Upper lobe of left lung (tissue), 6 donors: Measurements from ENCODE around the gene OR2W3. TPM values are rescaled to one million over a fixed set of nuclear protein-coding genes. Genes with fewer than 3 reads are reported as not detected.

ENCODE experiments used
- ATAC-seq, 2 donors: fragments of 200-7000 bp; cut with Tn5 transposase; one replicate each; pipeline ENCODE4 v1.9.1; 2022; ENCODE audit warnings: mild to moderate bottlenecking in 2 of 2, moderate library complexity in 2 of 2; ENCODE audit not compliant: low FRiP score in 2 of 2
- DNase-seq, 2 donors: peaks; one replicate each; pipeline ENCODE4 v3.0.0-alpha.2; 2019 to 2020
- H3K27ac ChIP-seq, 4 donors: fragments of 200-600 bp; sonication (generic); one replicate each; pipeline ENCODE4 v1.5.1; 2016 to 2019
- H3K27me3 ChIP-seq, 4 donors: fragments of 200-600 bp; sonication (generic); one replicate each; pipeline ENCODE4 v1.5.1; 2017 to 2019
- H3K36me3 ChIP-seq, 4 donors: fragments of 200-600 bp; sonication (generic); one replicate each; pipeline ENCODE4 v1.5.1; 2016 to 2019
- H3K4me1 ChIP-seq, 4 donors: fragments of 200-600 bp; sonication (generic); one replicate each; pipeline ENCODE4 v1.5.1; 2018 to 2019
- H3K4me3 ChIP-seq, 4 donors: fragments of 200-600 bp; sonication (generic); one replicate each; pipeline ENCODE4 v1.5.1; 2017 to 2019; ENCODE audit warnings: mild to moderate bottlenecking in 2 of 4, moderate library complexity in 1 of 4
- H3K9me3 ChIP-seq, 4 donors: fragments of 200-600 bp; sonication (generic); one replicate each; pipeline ENCODE4 v1.5.1; 2018 to 2019
- EP300 ChIP-seq, 4 donors: sonication (generic); formaldehyde crosslinking; IDR thresholded peaks; one replicate each; pipeline ENCODE4 v1.5.1; 2017; ENCODE audit warnings: antibody characterized with exemption in 4 of 4, control low read depth in 2 of 4
- POLR2A ChIP-seq, 4 donors: fragments of 450-650 bp; IDR thresholded peaks; one replicate each; pipeline ENCODE4 v1.5.1; 2016 to 2017; ENCODE audit warnings: antibody characterized with exemption in 4 of 4, mild to moderate bottlenecking in 2 of 4
- POLR2AphosphoS5 ChIP-seq, 2 donors: sonication (generic); formaldehyde crosslinking; IDR thresholded peaks; one replicate each; pipeline ENCODE4 v1.5.1; 2017; ENCODE audit warnings: antibody characterized with exemption in 2 of 2
- WGBS, 2 donors: methylation state at CpG; one replicate each; pipeline ENCODE4 v1.1.5; 2017 to 2018; 5-methylcytosine and 5-hydroxymethylcytosine counted together
- total RNA-seq, 6 donors: library from RNA; depleted of rRNA in 4 of 6; stranded (reverse); fragments of >200 nt in 4 of 6; gene quantifications; one replicate each; pipeline versions ENCODE4 v1.1.0 to v1.2.1, GENCODE V29; 2016 to 2021
- TF ChIP-seq, protein P1 (sequence below), 6 experiments: fragments of 450-650 bp in 4 of 6; fragments of 200-600 bp in 2 of 6; sonication (generic) in 2 of 6; IDR thresholded peaks; one replicate each; pipeline ENCODE4 v1.5.1; 2016 to 2019; ENCODE audit warnings: antibody characterized with exemption in 6 of 6
- donor health status: DM: no; HTN: no; CAD: no; lungs with moderate emphysema.
- donor health status: DM: no; HTN: yes; CAD: no; lungs with severe emphysema.

The OR2W3 gene
- total RNA-seq, 6 donors from 2014 or later = 0.27 to 5.3 (median 0.31) TPM; not detected in 3

DNA sequence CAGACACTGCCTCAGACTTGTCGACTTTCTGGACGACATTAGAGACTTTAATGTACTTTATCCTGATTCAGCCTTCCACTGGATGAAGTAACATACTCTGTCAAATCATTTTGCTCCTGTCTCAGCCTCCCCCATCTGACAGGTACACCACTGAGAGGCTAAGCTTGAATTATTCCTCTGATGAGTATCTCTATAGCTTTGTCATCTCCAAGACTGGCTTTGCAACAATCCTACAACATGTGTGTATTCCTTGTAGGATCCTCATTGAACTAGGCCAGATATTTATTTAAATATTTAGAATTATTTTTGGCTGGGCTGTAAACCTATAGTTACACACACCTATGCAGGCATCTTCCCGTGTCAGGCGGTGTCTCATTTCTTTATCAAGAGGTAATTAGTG is 39.5 kb upstream of the OR2W3 start:
- Histone ChIP-seq H3K27me3 (peaks cover 0 to 15% (median 5%) of the 10 kb centered on the region in 4 donors), H3K4me1 (peaks cover 0 to 16% (median 5%) of the 10 kb centered on the region in 4 donors), H3K9me3 (no peaks in the 10 kb centered on the region), H3K36me3 (peaks cover 0 to 1% (median 0%) of the 10 kb centered on the region in 4 donors), H3K27ac (no peak overlapping the region), H3K4me3 (no peak overlapping the region)
- ATAC-seq (no peak), DNase-seq (no peak)
- TF ChIP-seq, protein P1, sequence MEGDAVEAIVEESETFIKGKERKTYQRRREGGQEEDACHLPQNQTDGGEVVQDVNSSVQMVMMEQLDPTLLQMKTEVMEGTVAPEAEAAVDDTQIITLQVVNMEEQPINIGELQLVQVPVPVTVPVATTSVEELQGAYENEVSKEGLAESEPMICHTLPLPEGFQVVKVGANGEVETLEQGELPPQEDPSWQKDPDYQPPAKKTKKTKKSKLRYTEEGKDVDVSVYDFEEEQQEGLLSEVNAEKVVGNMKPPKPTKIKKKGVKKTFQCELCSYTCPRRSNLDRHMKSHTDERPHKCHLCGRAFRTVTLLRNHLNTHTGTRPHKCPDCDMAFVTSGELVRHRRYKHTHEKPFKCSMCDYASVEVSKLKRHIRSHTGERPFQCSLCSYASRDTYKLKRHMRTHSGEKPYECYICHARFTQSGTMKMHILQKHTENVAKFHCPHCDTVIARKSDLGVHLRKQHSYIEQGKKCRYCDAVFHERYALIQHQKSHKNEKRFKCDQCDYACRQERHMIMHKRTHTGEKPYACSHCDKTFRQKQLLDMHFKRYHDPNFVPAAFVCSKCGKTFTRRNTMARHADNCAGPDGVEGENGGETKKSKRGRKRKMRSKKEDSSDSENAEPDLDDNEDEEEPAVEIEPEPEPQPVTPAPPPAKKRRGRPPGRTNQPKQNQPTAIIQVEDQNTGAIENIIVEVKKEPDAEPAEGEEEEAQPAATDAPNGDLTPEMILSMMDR (IDR thresholded peaks at IDR 0.05) = no peak
- TF ChIP-seq EP300 (IDR thresholded peaks at IDR 0.05) (no peak), POLR2A (IDR thresholded peaks at IDR 0.05) (no peak), POLR2AphosphoS5 (IDR thresholded peaks at IDR 0.05) (no peak)
- WGBS, 2 donors = 90 to 92% methylated on average over 4 of the region's 4 CpGs

DNA sequence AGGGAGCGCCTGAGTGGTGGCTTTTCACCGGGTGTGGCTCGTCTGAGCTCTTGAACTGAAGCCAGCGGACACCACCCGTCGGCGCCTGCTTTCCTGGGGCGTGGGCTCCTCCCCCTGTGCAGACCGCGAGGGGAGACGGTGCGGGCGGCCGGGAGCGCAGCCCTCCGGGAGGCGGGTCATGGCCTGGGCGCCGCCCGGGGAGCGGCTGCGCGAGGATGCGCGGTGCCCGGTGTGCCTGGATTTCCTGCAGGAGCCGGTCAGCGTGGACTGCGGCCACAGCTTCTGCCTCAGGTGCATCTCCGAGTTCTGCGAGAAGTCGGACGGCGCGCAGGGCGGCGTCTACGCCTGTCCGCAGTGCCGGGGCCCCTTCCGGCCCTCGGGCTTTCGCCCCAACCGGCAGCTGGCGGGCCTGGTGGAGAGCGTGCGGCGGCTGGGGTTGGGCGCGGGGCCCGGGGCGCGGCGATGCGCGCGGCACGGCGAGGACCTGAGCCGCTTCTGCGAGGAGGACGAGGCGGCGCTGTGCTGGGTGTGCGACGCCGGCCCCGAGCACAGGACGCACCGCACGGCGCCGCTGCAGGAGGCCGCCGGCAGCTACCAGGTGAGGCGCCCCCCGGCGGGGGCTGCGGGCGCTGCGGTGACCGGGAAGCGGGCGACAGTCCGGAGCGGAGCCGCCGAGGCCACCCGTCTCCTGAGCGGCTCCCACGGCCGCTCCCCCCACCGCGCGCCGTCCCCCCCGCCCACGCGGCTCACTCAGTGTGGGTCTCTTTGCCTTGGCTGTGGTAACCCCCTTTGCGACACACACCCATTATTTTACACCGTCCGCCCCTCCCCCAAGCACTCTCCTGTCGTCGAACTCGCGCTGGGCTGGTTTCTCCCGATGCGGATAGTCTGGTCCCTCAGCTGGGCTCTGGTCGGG is 38.1 kb upstream of the OR2W3 start, which contains the start of gene TRIM58:
Gene TRIM58 (plus strand): TSS at position 119 of the 916 bp plus-strand sequence. CDS start 60 bp downstream, at position 179.
- Histone ChIP-seq H3K27ac (peak within 1 kb of the TSS in 1 of 4 donors; percentile 45), H3K4me3 (peak within 1 kb of the TSS; percentile 36 to 49 (median 45)), H3K27me3 (peaks cover 0 to 15% (median 5%) of the 10 kb centered on the region in 4 donors), H3K9me3 (no peaks in the 10 kb centered on the region), H3K36me3 (peaks cover 0 to 4% (median 0%) of the 10 kb centered on the region in 4 donors), H3K4me1 (peaks cover 0 to 16% (median 5%) of the 10 kb centered on the region in 4 donors)
- WGBS, 2 donors = 2 to 3% methylated on average over 17 to 21 of the region's 109 CpGs
- peak in 1 of 2 donors; percentile 57 for ATAC-seq
- peak in 1 of 2 donors; percentile 86 for DNase-seq
- TF ChIP-seq POLR2A (IDR thresholded peaks at IDR 0.05) (no peak), EP300 (IDR thresholded peaks at IDR 0.05) (no peak), POLR2AphosphoS5 (IDR thresholded peaks at IDR 0.05) (no peak)
- TF ChIP-seq, protein P1 (IDR thresholded peaks at IDR 0.05) = peak in 2 of 6 experiments; percentile 27 to 61

DNA sequence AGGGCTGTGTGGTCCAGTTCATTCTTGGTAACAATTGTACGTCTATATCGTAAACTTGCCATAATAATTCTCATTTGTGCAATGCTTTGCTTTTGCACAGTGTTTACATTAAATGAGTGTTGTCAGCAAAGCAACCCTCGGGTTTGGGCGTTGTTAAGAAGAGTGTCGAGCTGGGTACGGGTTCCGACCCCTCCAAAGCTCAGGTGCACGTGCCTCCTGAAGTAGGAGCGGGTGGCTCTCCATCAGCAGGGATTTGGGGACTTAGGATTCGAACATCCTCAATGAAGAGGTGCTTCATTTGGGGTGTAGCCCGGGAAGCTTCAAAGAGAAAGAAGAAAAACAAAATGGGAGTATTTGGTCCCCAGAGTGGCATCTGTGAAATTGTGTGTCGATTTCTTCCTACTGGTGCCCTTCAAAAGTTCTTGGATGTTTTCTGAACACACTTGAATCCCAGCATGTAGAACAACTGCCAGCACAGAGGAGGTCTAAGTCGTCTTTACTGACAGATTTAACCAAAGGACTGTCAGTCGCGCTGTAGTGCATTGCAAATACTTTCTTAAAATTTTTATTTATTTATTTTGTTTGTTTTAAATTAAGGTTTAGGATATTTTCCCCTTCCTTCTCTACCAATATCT is 37.3 kb upstream of the OR2W3 start:
- Histone ChIP-seq H3K36me3 (peaks cover 0 to 4% (median 0%) of the 10 kb centered on the region in 4 donors), H3K27me3 (peaks cover 0 to 15% (median 5%) of the 10 kb centered on the region in 4 donors), H3K4me1 (peaks cover 0 to 16% (median 5%) of the 10 kb centered on the region in 4 donors), H3K4me3 (peak overlapping the region; percentile 36 to 49 (median 45)), H3K9me3 (no peaks in the 10 kb centered on the region), H3K27ac (no peak overlapping the region)
- 25 to 37% methylated on average over 15 of the region's 15 CpGs for WGBS, 2 donors
- DNase-seq (no peak), ATAC-seq (no peak)
- TF ChIP-seq POLR2A (IDR thresholded peaks at IDR 0.05) (no peak), POLR2AphosphoS5 (IDR thresholded peaks at IDR 0.05) (no peak), EP300 (IDR thresholded peaks at IDR 0.05) (no peak)
- TF ChIP-seq, protein P1 (IDR thresholded peaks at IDR 0.05) = no peak

DNA sequence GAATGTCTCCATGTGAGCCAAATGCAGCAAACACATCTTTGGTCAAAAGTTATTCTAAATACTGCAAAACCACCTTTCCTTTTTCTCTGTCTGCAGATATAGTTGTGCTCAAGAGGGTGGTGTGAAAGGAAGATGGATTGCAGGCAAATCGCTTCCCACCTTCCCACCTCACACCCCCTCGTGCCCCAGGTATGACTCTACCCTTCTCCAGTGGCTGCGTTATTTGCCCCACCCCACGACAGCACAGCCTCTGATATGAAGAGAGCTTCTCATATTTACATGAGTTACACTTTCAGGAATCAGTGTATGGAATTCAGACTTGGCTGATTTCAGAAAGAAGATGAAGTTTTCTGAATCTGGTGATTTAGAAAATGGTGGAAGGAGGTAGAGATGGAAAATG is 32.6 kb upstream of the OR2W3 start:
- Histone ChIP-seq H3K4me3 (no peak overlapping the region), H3K9me3 (no peaks in the 10 kb centered on the region), H3K27me3 (peaks cover 0 to 6% (median 0%) of the 10 kb centered on the region in 4 donors), H3K36me3 (peaks cover 0 to 19% (median 0%) of the 10 kb centered on the region in 4 donors), H3K27ac (no peak overlapping the region), H3K4me1 (peaks cover 0 to 5% (median under 1%) of the 10 kb centered on the region in 4 donors)
- ATAC-seq = no peak
- TF ChIP-seq POLR2A (IDR thresholded peaks at IDR 0.05) (no peak), POLR2AphosphoS5 (IDR thresholded peaks at IDR 0.05) (no peak), EP300 (IDR thresholded peaks at IDR 0.05) (no peak)
- TF ChIP-seq, protein P1 (IDR thresholded peaks at IDR 0.05) = no peak
- no peak for DNase-seq
- WGBS, 2 donors = 75 to 76% methylated on average over 4 of the region's 4 CpGs
